Measurements from ENCODE around the gene PTDSS2.
A peak's percentile ranks its signal among the peaks of the same experiment; 100 is the strongest.

PTDSS2 gene

GRCh38 chr11:441043-441417 lies 9.0 kb upstream of the PTDSS2 start:
- no peak overlapping the region for H3K4me3 ChIP-seq (replicated peaks in 1 of 2; ENCODE audit: low read depth in 2 of 2, low read length in 2 of 2)
- TF ChIP-seq, protein P1, sequence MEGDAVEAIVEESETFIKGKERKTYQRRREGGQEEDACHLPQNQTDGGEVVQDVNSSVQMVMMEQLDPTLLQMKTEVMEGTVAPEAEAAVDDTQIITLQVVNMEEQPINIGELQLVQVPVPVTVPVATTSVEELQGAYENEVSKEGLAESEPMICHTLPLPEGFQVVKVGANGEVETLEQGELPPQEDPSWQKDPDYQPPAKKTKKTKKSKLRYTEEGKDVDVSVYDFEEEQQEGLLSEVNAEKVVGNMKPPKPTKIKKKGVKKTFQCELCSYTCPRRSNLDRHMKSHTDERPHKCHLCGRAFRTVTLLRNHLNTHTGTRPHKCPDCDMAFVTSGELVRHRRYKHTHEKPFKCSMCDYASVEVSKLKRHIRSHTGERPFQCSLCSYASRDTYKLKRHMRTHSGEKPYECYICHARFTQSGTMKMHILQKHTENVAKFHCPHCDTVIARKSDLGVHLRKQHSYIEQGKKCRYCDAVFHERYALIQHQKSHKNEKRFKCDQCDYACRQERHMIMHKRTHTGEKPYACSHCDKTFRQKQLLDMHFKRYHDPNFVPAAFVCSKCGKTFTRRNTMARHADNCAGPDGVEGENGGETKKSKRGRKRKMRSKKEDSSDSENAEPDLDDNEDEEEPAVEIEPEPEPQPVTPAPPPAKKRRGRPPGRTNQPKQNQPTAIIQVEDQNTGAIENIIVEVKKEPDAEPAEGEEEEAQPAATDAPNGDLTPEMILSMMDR (IDR thresholded peaks at IDR 0.05; ENCODE audit: low read depth, low read length), result no peak
- no peak for DNase-seq (ENCODE audit: low read depth in 2 of 2)

DNA sequence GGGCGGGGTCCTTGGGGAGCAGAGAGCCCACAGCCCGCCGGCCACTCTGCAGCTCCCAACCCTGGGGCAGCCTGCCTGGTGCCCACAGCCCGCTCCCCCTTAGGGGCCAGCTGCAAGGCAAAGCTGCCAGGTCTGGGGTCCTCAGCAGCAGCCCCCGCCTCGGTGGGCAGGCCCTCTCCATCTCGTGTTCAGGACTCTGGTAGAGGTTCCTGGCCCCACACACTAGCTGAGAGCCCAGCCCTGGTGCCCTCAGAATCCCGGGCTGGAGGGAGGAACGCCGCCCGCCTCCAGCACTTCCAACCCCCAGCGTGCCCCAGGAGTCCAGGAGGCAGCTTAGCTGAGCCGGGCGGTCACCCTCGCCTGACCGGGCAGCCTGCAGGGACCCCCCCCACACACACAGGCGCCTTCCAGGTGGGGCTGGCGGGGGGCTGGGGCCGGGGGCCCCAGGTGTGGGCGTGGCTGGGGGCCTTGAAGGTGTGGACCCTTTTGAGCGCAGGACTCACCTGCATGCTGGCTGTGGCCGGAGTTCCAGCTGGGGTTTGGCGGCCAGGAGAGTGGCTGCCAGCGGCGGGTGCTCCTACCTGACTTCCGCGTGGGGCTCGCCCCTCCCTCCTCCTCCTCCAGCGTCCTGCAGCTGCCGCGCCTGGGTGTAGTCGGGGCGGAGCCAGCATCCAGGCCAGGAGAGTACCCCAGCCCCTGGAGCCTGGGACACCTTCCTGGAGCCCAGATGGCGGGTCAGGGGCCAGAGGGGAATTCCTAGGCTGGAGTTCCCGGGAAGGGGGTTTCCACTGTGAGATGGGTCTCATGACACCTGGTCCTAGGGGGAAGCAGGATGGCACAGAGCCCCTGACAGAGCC lies 8.4 kb upstream of the PTDSS2 start, which contains the start of gene ANO9:
Gene ANO9, minus strand, starts transcription at position 594 of the 857 bp plus-strand sequence. Its CDS starts 85 bp downstream, at position 509.
- TF ChIP-seq, protein P1 (IDR thresholded peaks at IDR 0.05; ENCODE audit: low read depth, low read length), result no peak
- H3K4me3 ChIP-seq (replicated peaks in 1 of 2; ENCODE audit: low read depth in 2 of 2, low read length in 2 of 2), result no peak within 1 kb of the TSS
- DNase-seq (ENCODE audit: low read depth in 2 of 2), result no peak

DNA sequence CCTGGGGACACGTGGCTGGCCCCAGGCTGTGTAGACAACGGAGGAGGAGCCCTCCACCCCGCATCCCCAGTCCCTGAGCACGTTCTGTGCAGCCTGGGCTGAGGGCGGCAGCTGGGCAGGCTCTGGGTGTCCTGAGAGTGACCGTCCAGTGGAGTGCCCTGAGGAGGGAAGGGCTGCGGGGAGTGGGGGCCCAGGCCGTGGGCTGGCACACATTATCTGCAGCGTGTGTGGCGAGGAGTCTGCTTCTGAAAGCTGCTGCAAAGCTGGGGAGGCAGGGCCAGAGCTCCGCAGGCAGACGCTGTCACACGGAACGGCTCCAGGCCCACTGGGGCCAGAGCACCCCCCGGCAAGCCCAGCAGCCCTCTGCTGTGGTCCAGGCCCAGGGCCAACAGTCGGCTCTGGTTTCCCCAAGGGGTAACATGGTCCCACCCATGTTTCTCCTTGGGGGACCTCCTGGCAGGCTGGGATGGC lies 7.4 kb upstream of the PTDSS2 start:
- no peak overlapping the region for H3K4me3 ChIP-seq (replicated peaks in 1 of 2; ENCODE audit: low read depth in 2 of 2, low read length in 2 of 2)
- TF ChIP-seq, protein P1 (IDR thresholded peaks at IDR 0.05; ENCODE audit: low read depth, low read length), result no peak
- DNase-seq (ENCODE audit: low read depth in 2 of 2), result no peak

DNA sequence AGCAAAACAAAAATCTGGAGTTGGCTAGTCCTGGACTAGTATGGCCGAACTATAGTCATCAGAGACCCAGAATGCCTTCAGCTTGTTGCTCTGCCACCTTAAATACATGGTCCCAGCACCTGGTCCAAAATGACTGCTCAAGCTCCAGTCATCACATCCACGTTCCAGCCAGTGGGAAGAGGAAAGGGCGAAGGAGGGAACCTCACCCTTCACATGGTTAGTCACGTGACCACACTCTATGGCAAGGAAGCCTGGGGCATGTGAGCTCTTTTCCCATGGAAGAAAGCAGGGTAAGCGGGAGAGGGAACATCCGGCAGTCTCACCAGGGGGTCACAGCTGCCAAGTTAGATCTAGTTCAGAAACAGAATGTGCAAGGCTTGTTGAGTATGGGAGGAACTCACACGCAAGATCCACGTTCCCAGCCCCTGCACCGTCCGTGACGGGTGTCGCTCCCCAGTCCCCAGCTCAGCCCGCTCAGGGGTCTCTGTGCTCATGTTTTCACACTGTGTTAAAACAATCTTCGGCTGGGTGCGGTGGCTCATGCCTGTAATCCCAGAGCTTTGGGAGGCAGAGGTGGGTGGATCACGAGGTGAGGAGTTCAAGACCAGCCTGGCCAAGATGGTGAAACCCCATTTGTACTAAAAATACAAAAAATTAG lies 6.4 kb upstream of the PTDSS2 start:
- TF ChIP-seq, protein P1 (IDR thresholded peaks at IDR 0.05; ENCODE audit: low read depth, low read length), result no peak
- DNase-seq (ENCODE audit: low read depth in 2 of 2), result peak; percentile 30 to 35
- H3K4me3 ChIP-seq (replicated peaks in 1 of 2; ENCODE audit: low read depth in 2 of 2, low read length in 2 of 2), result no peak overlapping the region

DNA sequence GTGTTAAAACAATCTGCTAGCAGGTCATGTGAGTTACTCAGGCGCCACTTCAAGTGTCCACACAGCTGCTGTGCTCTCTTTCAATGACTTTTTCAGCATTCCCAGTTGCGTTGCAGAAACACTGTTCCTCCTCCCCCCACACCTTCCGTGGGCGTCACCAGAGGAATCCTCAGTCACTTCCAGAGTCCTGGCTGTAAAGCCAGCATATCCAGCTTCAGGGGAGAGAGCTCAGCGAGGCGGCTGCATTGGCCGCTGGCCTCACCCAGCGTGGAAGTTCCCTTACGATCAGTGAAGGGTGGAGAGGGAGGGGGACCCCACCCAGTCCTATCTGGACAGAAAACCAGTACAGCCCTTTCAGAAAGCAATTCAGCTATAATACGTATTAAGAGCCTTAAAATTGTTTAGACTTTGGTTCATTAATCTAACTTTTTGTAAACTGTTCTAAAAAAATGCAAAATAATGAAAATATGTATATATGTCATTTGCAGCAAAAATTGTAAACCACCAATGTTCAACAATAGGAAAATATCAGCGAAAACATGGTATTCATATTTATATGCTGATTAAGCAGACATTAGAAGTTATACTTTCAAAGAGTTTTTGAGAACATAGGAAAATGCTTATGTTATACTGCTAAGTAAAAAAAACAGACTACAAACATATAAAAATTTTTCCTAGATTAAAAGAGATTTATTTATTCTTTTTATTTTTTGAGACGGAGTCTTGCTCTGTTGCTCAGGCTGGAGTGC lies 5.5 kb upstream of the PTDSS2 start:
- TF ChIP-seq, protein P1 (IDR thresholded peaks at IDR 0.05; ENCODE audit: low read depth, low read length), result no peak
- peak; percentile 18 to 52 for DNase-seq (ENCODE audit: low read depth in 2 of 2)
- no peak overlapping the region for H3K4me3 ChIP-seq (replicated peaks in 1 of 2; ENCODE audit: low read depth in 2 of 2, low read length in 2 of 2)

GRCh38 chr11:445765-446588 lies 4.1 kb upstream of the PTDSS2 start:
- no peak for DNase-seq (ENCODE audit: low read depth in 2 of 2)
- H3K4me3 ChIP-seq (replicated peaks in 1 of 2; ENCODE audit: low read depth in 2 of 2, low read length in 2 of 2), result no peak overlapping the region
- TF ChIP-seq, protein P1 (IDR thresholded peaks at IDR 0.05; ENCODE audit: low read depth, low read length), result no peak

Measured in cardiac fibroblast (primary cell).